ENCODE results near the gene NATD1. TPM values are rescaled to one million over a fixed set of nuclear protein-coding genes. Genes with fewer than 3 reads are reported as not detected.

The NATD1 gene
- total and polyA plus RNA-seq, 11 donors = 8.0 to 38.4 (median 18.7) TPM

DNA sequence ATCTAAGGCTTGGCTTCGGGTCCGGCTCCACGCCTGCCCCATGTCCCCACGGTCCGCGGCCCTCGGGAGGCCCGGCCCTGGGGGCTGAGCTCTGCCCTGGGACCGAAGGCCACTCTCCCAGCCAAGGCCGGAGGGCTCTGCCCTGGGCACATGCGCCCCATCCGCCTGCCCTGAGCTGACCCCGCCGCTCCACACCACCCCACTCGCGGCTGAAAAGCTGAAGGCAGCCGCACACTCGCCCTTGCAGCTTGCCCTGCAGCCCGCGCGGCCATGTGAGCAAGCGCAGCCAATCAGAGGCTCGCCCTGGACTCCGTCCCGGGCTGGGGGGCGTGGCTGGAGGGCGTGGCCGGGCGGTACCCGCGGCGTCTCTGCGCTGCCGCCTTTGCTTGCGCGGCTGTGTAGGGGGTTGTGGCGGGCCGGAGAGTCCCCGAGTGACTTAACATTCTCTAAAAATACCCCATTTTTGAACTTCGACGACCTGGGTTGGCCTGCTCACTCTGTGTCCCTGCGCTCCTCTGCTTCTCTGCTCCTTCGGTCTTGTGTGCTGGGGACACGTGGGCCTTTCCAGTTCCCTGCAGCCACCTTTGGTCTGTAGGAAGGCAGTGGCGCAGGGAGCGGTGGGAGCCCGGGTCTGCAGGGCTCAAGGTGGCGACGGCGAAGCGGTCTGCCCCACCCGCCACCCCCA is 22.5 kb upstream of the NATD1 start:
- intact Hi-C loops (cut with DNase I) = loop anchor here in 8 of 10 donors (2.0 to 10.0 kb wide), 8 partner anchors 49 to 179 kb away; partner anchors contain the start of genes DHRS7B (in 5 of the 8) and TMEM11 (in 1 of the 8)
- peaks cover 0 to 36% (median 16%) of the 10 kb centered on the region in 12 donors for H3K4me1 ChIP-seq
- H3K36me3 ChIP-seq = no peaks in the 10 kb centered on the region
- peak overlapping the region; percentile 14 to 87 (median 74) for H3K27ac ChIP-seq
- peak; percentile 94 to 98 (median 97) for ATAC-seq
- DNase-seq = peak; percentile 95 to 98 (median 96)
- H3K27me3 ChIP-seq = no peaks in the 10 kb centered on the region
- peak overlapping the region; percentile 40 to 81 (median 64) for H3K4me3 ChIP-seq
- H3K9me3 ChIP-seq = no peaks in the 10 kb centered on the region
- WGBS, 4 donors = 0 to 1% (median 1%) methylated on average over 9 to 52 of the region's 52 CpGs
- TF ChIP-seq CTCF (IDR thresholded peaks at IDR 0.05) (peak in 3 of 12 donors; percentile 8 to 10 (median 9)), POLR2A (IDR thresholded peaks at IDR 0.05) (peak in 1 of 2 donors; percentile 60)

DNA sequence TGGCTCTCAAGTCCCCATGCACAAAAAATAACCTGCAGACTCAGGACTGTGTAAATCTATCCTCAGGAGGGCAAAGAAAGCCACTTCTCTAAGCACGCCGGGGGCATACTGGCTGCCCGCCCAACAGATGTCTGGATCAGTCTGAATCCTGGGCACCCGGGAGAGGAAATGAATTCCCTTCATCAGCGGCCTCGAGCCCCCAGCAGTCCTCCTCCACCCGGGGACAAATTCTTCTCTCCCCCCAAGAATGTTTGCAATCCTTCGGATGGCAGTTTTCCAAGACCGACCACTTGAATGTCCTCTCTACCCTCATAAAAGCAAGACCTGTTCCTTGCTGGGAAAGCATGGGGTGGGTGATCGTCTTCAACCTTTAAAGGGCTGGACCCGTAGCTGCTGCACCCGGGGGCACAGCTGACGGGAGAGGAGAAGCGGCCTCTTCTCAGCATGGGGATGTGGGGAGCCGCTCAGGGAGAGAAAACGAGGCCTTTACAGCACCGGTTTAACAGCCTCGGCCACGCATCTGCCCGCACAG is 21.9 kb upstream of the NATD1 start:
- H3K4me1 ChIP-seq = peaks cover 0 to 33% (median 16%) of the 10 kb centered on the region in 12 donors
- 8 to 16% (median 11%) methylated on average over 9 to 20 of the region's 20 CpGs for WGBS, 4 donors
- H3K9me3 ChIP-seq = no peaks in the 10 kb centered on the region
- peak overlapping the region; percentile 14 to 87 (median 74) for H3K27ac ChIP-seq
- no peak for TF ChIP-seq POLR2A (IDR thresholded peaks at IDR 0.05)
- TF ChIP-seq CTCF (IDR thresholded peaks at IDR 0.05) = no peak
- H3K36me3 ChIP-seq = no peaks in the 10 kb centered on the region
- peak overlapping the region; percentile 40 to 81 (median 64) for H3K4me3 ChIP-seq
- ATAC-seq (peak in 1 of 4 donors; percentile 13), DNase-seq (peak in 1 of 5 donors; percentile 23)
- intact Hi-C loops (cut with DNase I) = loop anchor here in 8 of 10 donors (2.0 to 10.0 kb wide), 7 partner anchors 50 to 180 kb away; partner anchors contain the start of genes DHRS7B (in 5 of the 8) and TMEM11 (in 1 of the 8)
- H3K27me3 ChIP-seq = no peaks in the 10 kb centered on the region

DNA sequence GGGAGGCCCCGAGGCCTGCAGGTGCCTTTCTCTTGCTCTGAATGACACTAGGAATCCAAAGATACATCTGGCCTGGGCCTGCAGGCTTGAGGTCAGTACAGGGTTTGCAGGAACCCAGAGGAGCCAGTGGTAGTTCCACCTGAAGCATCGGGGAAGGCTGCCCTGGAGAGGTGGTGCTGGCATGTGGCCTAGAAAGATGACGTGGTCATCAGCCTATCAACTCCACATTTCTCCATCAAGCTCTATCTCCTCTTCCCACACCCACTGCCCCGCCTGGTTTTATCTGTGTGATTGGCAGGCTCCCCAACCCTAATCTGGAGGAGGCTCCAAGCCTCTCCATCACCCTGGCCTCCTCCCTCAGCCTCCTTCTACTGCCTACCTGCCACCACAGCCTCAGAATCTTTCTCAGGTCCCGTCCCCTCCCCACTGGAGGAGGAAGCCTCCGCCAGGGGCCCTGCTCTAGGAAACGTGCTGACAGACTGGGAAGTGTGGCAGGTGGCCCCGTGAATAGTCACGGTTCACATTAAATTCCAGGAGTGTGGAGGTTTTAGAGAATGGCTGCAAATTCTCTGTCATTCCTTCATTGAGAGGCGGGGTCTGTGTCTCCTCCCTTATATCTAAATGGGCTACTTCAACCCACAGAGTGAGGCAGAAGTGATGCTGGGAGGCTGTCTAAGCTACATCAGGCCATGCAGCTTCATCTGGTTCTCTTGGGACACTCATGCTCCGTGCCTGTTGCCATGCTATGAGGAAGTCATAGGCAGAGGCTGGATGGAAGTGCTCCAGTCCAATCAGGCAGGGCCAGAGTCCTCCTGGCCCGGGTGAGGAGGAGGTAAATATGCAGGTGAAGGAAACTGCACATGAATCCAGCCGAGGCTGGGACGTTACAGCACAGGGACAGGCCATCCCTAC is 19.9 kb upstream of the NATD1 start:
- DNase-seq (no peak), ATAC-seq (no peak)
- intact Hi-C loops (cut with DNase I) = loop anchor here in 3 of 10 donors (10.0 kb wide), 3 partner anchors 52 to 182 kb away; partner anchors contain the start of gene DHRS7B (in 2 of the 3)
- Histone ChIP-seq H3K27ac (no peak overlapping the region), H3K9me3 (no peaks in the 10 kb centered on the region), H3K27me3 (no peaks in the 10 kb centered on the region), H3K4me3 (no peak overlapping the region), H3K4me1 (peaks cover 0 to 19% (median 14%) of the 10 kb centered on the region in 12 donors), H3K36me3 (no peaks in the 10 kb centered on the region)
- TF ChIP-seq CTCF (IDR thresholded peaks at IDR 0.05) (no peak), POLR2A (IDR thresholded peaks at IDR 0.05) (no peak)
- WGBS, 4 donors = 73 to 82% (median 78%) methylated on average over 12 to 14 of the region's 14 CpGs
